Gastroesophageal sphincter (tissue), 4 donors: ENCODE results near the gene FAM78B. TPM values are rescaled to one million over a fixed set of nuclear protein-coding genes. Genes with fewer than 3 reads are reported as not detected.

ENCODE experiments used
- ATAC-seq: fragments of 150-250 bp; one replicate; pipeline ENCODE4 v1.9.1; 2016; ENCODE audit warnings: mild to moderate bottlenecking, moderate library complexity
- H3K27ac ChIP-seq, 4 donors: fragments of 200-600 bp; sonication (generic) in 3 of 4; 1 replicate in 3 of 4; 2 replicates in 1 of 4; pipeline ENCODE4 v1.5.1; 2016 to 2019
- H3K27me3 ChIP-seq: fragments of 200-600 bp; sonication (generic); one replicate; pipeline ENCODE4 v1.5.1; 2019
- H3K36me3 ChIP-seq, 2 donors: fragments of 200-600 bp; sonication (generic); one replicate each; pipeline ENCODE4 v1.5.1; 2019; ENCODE audit warnings: control low read depth in 1 of 2
- H3K4me1 ChIP-seq, 3 donors: fragments of 200-600 bp; sonication (generic); 1 replicate in 2 of 3; 2 replicates in 1 of 3; pipeline ENCODE4 v1.5.1; 2016 to 2019; ENCODE audit warnings: control low read depth in 2 of 3
- H3K4me3 ChIP-seq, 2 donors: fragments of 200-600 bp; sonication (generic); one replicate each; pipeline ENCODE4 v1.5.1; 2019; ENCODE audit warnings: mild to moderate bottlenecking in 1 of 2, moderate library complexity in 1 of 2
- H3K9me3 ChIP-seq, 3 donors: fragments of 200-600 bp; sonication (generic); one replicate each; pipeline ENCODE4 v1.5.1; 2017 to 2019; ENCODE audit warnings: control low read depth in 2 of 3
- EP300 ChIP-seq: sonication (generic); formaldehyde crosslinking; IDR thresholded peaks from one replicate; pipeline ENCODE4 v1.6.1; 2017; ENCODE audit warnings: antibody characterized with exemption, mild to moderate bottlenecking
- POLR2A ChIP-seq, 2 donors: fragments of 450-650 bp; IDR thresholded peaks; one replicate each; pipeline ENCODE4 v1.6.1; 2017; ENCODE audit warnings: antibody characterized with exemption in 2 of 2, mild to moderate bottlenecking in 2 of 2, moderate library complexity in 1 of 2
- POLR2AphosphoS5 ChIP-seq: sonication (generic); formaldehyde crosslinking; IDR thresholded peaks from one replicate; pipeline ENCODE4 v1.6.1; 2017; ENCODE audit warnings: antibody characterized with exemption
- WGBS, 2 donors: methylation state at CpG; one replicate each; pipeline ENCODE4 v1.1.5; 2018; ENCODE audit warnings: low coverage in 1 of 2; 5-methylcytosine and 5-hydroxymethylcytosine counted together
- total RNA-seq, 4 donors: library from RNA; depleted of rRNA; stranded (reverse); fragments of >200 nt; gene quantifications; one replicate each; pipeline ENCODE4 v1.1.0, GENCODE V29; 2016
- TF ChIP-seq, protein P1 (sequence below), 4 experiments: fragments of 200-600 bp in 2 of 4; fragments of 450-650 bp in 2 of 4; sonication (generic) in 1 of 4; IDR thresholded peaks; one replicate each; pipeline ENCODE4 v1.5.1; 2017 to 2019; ENCODE audit warnings: antibody characterized with exemption in 4 of 4, mild to moderate bottlenecking in 2 of 4, moderate library complexity in 2 of 4

Gene FAM78B
- total RNA-seq, 4 donors from 2014 or later, result 0.82 to 2.1 (median 1.2) TPM

DNA sequence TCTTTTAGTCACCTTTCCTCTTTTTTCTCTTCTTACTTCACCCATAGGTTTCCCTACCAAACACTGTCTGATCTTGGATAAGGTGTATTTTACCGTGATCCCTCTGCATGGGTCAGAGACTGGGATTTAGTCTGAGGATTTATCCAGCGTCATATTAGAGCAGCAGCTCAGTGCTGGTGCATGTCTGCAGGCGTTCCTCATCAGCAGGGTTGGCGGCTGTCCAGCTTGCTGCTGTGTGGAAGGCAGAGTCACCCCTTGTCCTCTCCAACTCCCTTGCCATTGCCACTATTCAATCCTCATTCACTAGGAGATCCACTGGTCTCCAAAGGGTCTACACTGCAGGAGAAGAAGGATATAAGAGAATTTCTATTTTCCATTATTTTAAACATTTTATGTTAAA is 7.3 kb upstream of the FAM78B start:
- Histone ChIP-seq H3K4me3 (no peak overlapping the region), H3K27me3 (peaks cover 17% of the 10 kb centered on the region), H3K36me3 (no peaks in the 10 kb centered on the region), H3K4me1 (no peaks in the 10 kb centered on the region), H3K27ac (no peak overlapping the region), H3K9me3 (no peaks in the 10 kb centered on the region)
- 17 to 36% methylated on average over 3 to 4 of the region's 4 CpGs for WGBS, 2 donors
- TF ChIP-seq, protein P1, sequence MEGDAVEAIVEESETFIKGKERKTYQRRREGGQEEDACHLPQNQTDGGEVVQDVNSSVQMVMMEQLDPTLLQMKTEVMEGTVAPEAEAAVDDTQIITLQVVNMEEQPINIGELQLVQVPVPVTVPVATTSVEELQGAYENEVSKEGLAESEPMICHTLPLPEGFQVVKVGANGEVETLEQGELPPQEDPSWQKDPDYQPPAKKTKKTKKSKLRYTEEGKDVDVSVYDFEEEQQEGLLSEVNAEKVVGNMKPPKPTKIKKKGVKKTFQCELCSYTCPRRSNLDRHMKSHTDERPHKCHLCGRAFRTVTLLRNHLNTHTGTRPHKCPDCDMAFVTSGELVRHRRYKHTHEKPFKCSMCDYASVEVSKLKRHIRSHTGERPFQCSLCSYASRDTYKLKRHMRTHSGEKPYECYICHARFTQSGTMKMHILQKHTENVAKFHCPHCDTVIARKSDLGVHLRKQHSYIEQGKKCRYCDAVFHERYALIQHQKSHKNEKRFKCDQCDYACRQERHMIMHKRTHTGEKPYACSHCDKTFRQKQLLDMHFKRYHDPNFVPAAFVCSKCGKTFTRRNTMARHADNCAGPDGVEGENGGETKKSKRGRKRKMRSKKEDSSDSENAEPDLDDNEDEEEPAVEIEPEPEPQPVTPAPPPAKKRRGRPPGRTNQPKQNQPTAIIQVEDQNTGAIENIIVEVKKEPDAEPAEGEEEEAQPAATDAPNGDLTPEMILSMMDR (IDR thresholded peaks at IDR 0.05), result no peak
- TF ChIP-seq POLR2AphosphoS5 (no peak), POLR2A (IDR thresholded peaks at IDR 0.05) (no peak), EP300 (no peak)
- ATAC-seq, result no peak

DNA sequence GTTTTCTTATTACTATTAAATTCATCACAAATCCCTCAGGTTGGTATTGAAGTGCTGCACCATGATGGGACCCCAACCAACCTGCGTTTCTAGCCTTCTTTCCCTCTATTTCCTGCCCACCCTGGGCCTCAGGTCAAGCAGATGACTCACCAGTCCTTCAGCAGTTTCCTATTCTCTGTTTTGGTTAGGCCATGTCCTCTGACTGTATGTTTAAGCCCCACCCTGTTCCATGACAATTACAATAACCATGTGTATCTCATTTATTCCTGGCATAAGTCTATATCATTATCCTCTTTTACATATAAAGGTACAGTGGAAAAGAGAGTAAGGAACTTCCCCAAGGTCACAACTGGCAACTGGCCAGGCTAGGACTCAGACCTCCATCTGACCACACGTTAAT is 5.3 kb upstream of the FAM78B start:
- peaks cover 10% of the 10 kb centered on the region for H3K27me3 ChIP-seq
- no peak for ATAC-seq
- H3K27ac ChIP-seq, result no peak overlapping the region
- no peaks in the 10 kb centered on the region for H3K36me3 ChIP-seq
- 35 to 69% methylated on average over 2 of the region's 2 CpGs for WGBS, 2 donors
- TF ChIP-seq POLR2A (IDR thresholded peaks at IDR 0.05) (no peak), EP300 (no peak), POLR2AphosphoS5 (no peak)
- TF ChIP-seq, protein P1 (IDR thresholded peaks at IDR 0.05), result no peak
- H3K9me3 ChIP-seq, result no peaks in the 10 kb centered on the region
- H3K4me3 ChIP-seq, result no peak overlapping the region
- H3K4me1 ChIP-seq, result peaks cover 0 to 9% (median 5%) of the 10 kb centered on the region in 3 donors

DNA sequence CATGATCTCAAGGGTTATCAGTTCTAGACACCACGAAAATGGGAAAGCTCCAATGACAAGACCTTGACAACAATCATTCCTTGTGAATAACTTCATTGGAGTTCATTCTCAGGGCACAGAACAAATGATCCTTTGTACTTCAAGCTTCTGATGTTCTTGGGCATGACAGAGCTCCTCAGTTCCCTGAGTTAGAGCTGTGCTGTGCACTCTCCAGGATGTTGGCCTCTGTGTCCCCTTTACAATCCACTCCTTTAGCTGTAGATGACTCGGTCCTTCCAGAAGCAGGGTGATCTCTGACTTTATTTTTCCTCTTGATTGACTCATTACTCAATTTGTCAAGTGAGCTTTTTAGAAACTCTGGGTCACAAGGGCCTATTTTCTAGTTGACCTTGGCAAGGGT is 3.9 kb upstream of the FAM78B start:
- TF ChIP-seq, protein P1 (IDR thresholded peaks at IDR 0.05), result no peak
- no peak for TF ChIP-seq POLR2AphosphoS5
- no peak for TF ChIP-seq EP300
- no peak for TF ChIP-seq POLR2A (IDR thresholded peaks at IDR 0.05)
- WGBS, 2 donors, result 36 to 50% methylated on average over 1 to 2 of the region's 2 CpGs

DNA sequence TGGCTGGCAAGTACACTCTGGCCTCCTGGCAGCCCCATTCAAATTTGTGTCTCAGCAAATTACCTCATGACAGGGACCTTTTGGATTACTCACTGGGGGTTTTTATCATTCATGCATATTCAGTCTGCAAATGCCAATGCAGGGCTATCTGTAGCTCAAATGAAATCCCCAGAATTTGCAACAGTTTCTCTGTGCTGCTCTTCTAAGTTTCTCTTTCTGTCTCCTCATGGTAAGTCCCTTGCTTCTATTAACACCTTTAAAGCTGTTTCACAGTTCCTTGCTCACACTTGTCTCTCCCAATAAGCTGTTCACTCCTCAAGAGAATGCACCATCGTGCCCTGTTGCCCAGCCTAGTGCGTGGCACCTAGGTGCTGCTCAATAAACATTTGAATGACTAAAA is 3.3 kb upstream of the FAM78B start:
- TF ChIP-seq EP300 (no peak), POLR2AphosphoS5 (no peak), POLR2A (IDR thresholded peaks at IDR 0.05) (no peak)
- TF ChIP-seq, protein P1 (IDR thresholded peaks at IDR 0.05), result no peak
- ATAC-seq, result no peak
- no peaks in the 10 kb centered on the region for H3K9me3 ChIP-seq
- 36 to 69% methylated on average over 2 of the region's 2 CpGs for WGBS, 2 donors
- peaks cover 6% of the 10 kb centered on the region for H3K27me3 ChIP-seq
- peaks cover 0 to 20% (median 5%) of the 10 kb centered on the region in 3 donors for H3K4me1 ChIP-seq
- H3K4me3 ChIP-seq, result no peak overlapping the region
- peak overlapping the region in 1 of 4 donors; percentile 17 for H3K27ac ChIP-seq
- no peaks in the 10 kb centered on the region for H3K36me3 ChIP-seq

More for the DNA sequence above, 3.9 kb upstream of the FAM78B start:
- no peak for ATAC-seq
- no peak overlapping the region for H3K27ac ChIP-seq
- peaks cover 0 to 14% (median 5%) of the 10 kb centered on the region in 3 donors for H3K4me1 ChIP-seq
- no peaks in the 10 kb centered on the region for H3K9me3 ChIP-seq
- no peaks in the 10 kb centered on the region for H3K36me3 ChIP-seq
- peaks cover 6% of the 10 kb centered on the region for H3K27me3 ChIP-seq
- H3K4me3 ChIP-seq, result no peak overlapping the region

DNA sequence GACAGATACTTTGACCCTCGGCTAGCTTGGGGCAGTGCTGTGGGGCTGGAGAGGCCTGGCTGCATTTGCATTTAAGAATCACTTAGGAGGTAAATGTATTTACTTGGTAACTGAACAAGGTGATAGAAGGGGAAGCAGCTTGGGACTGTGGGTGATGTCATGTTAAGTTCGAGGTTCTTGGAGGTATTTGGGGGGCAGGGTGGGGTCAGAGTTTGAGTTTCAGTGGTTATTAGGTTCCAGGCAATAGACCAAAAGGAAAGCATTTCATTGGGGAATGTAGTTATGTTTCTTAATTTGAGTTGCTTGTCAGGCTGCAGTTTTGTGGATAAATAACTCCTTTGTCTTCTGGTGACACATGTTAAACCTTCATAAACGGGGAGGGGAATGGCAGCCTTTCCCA is 2.4 kb upstream of the FAM78B start:
- TF ChIP-seq, protein P1 (IDR thresholded peaks at IDR 0.05), result no peak
- TF ChIP-seq EP300 (no peak), POLR2A (IDR thresholded peaks at IDR 0.05) (no peak), POLR2AphosphoS5 (no peak)
- no peaks in the 10 kb centered on the region for H3K36me3 ChIP-seq

More for the DNA sequence above, 2.4 kb upstream of the FAM78B start:
- Histone ChIP-seq H3K4me3 (no peak overlapping the region), H3K9me3 (no peaks in the 10 kb centered on the region), H3K4me1 (peaks cover 0 to 28% (median 5%) of the 10 kb centered on the region in 3 donors), H3K27ac (no peak overlapping the region), H3K27me3 (no peaks in the 10 kb centered on the region)
- ATAC-seq, result no peak
- WGBS, 2 donors, result 44% methylated on average over 3 of the region's 3 CpGs
